Smooth muscle cell (in vitro differentiated cells): ENCODE measurements around the gene SLC6A3. TPM values are rescaled to one million over a fixed set of nuclear protein-coding genes. Genes with fewer than 3 reads are reported as not detected.

Experiments used
- DNase-seq: peaks from one replicate; lab custom pipeline; 2025; ENCODE audit not compliant: unreplicated experiment; lab: John Stamatoyannopoulos, UW
- H2AFZ ChIP-seq: fragments of 200-600 bp; sonication (generic); 2 replicates; pipeline ENCODE4 v1.6.0; 2016; ENCODE audit warnings: antibody characterized with exemption, low read depth, mild to moderate bottlenecking
- H3F3A ChIP-seq: fragments of 200-600 bp; sonication (generic); 2 replicates; pipeline ENCODE4 v1.6.0; 2017; ENCODE audit warnings: antibody characterized with exemption, low read depth
- H3K27ac ChIP-seq: fragments of 200-600 bp; sonication (generic); 2 replicates; pipeline ENCODE4 v1.5.1; 2016; ENCODE audit warnings: low read depth, mild to moderate bottlenecking
- H3K27me3 ChIP-seq: fragments of 200-600 bp; sonication (generic); 2 replicates; pipeline ENCODE4 v1.6.1; 2016; ENCODE audit warnings: low read depth, mild to moderate bottlenecking
- H3K36me3 ChIP-seq: fragments of 200-600 bp; sonication (generic); 2 replicates; pipeline ENCODE4 v1.5.1; 2016; ENCODE audit warnings: low read depth
- H3K4me1 ChIP-seq: fragments of 200-600 bp; sonication (generic); 2 replicates; pipeline ENCODE4 v1.5.1; 2016; ENCODE audit warnings: low read depth
- H3K4me2 ChIP-seq: fragments of 200-600 bp; sonication (generic); 2 replicates; pipeline ENCODE4 v1.6.0; 2016; ENCODE audit warnings: mild to moderate bottlenecking
- H3K4me3 ChIP-seq: fragments of 200-600 bp; sonication (generic); 2 replicates; pipeline ENCODE4 v1.5.1; 2016; ENCODE audit warnings: mild to moderate bottlenecking
- H3K79me2 ChIP-seq: fragments of 200-600 bp; sonication (generic); 2 replicates; pipeline ENCODE4 v1.6.0; 2016; ENCODE audit warnings: low read depth, mild to moderate bottlenecking
- H3K9ac ChIP-seq: fragments of 200-600 bp; sonication (generic); 2 replicates; pipeline ENCODE4 v1.6.0; 2016; ENCODE audit warnings: low read depth
- H3K9me3 ChIP-seq: fragments of 200-600 bp; sonication (generic); replicated peaks from 2 replicates; pipeline ENCODE4 v1.5.1; 2016; ENCODE audit warnings: low read depth
- H4K20me1 ChIP-seq: fragments of 200-600 bp; sonication (generic); 2 replicates; pipeline ENCODE4 v1.6.0; 2016; ENCODE audit warnings: low read depth
- WGBS: methylation state at CpG from one replicate; pipeline ENCODE4 v1.1.7; 2016; ENCODE audit warnings: low lambda C conversion rate; 5-methylcytosine and 5-hydroxymethylcytosine counted together
- polyA plus RNA-seq: library from polyadenylated mRNA; unstranded; fragments of >200 nt; fragmentation: Nextera tagmentation; extraction: Ambion mirVana; gene quantifications from 2 replicates; pipeline ENCODE4 v1.2.1, GENCODE V29; 2016
- total RNA-seq: library from RNA; depleted of rRNA; stranded (reverse); fragments of >200 nt; gene quantifications from 2 replicates; pipeline ENCODE4 v1.2.3, GENCODE V29; 2014
- TF ChIP-seq, protein P1 (sequence below): fragments of 200-600 bp; sonication (generic); IDR thresholded peaks from 2 replicates; pipeline ENCODE4 v1.5.1; 2017; ENCODE audit warnings: borderline replicate concordance, mild to moderate bottlenecking, antibody characterized with exemption; ENCODE audit not compliant: insufficient read depth, poor library complexity, severe bottlenecking

Gene SLC6A3
- total and polyA plus RNA-seq, 2 experiments from 2014 or later = not detected

DNA sequence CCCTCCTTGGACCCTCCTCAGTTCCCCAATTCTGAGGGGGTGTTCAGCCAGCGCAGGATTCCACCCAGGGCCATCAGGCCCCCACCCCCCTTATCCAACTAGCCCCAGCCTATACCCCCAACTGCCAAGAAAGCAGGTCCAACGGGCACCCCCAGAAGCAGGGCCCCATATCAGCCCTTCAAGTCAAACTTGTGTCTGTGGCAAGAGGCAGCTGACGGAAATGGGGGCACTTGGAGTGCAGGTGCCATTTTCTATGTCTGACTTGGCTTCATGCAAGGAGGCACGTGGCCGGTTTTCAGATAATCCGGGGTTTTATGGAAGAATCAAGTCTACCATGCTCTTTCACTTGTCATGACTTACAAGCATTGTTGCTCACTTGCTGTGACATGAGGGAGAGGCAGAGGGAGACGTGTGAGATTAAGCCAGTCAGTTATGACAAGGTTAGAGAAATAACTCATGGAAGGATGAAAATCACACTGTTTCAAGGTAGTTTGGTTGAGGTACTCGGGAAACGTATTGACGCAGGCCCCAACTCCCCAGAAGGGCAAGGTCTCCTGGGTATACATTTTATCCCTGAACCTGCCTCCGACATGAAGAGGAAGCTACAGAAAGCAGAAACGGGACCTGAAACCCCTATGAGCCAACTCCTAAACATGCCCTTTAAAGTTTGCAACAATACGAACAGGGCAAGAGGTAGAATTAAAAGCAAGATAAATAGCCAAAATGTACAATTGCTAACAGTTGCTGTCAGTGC is 73.8 kb downstream of the SLC6A3 start:
- Histone ChIP-seq H3K9ac (no peak overlapping the region), H4K20me1 (no peaks in the 10 kb centered on the region), H3K36me3 (no peaks in the 10 kb centered on the region), H3F3A (no peaks in the 10 kb centered on the region), H3K79me2 (no peaks in the 10 kb centered on the region), H3K4me3 (no peak overlapping the region), H3K9me3 (no peaks in the 10 kb centered on the region), H3K27ac (no peak overlapping the region), H2AFZ (no peak overlapping the region), H3K4me2 (no peak overlapping the region), H3K27me3 (peaks cover 48% of the 10 kb centered on the region), H3K4me1 (no peaks in the 10 kb centered on the region)
- TF ChIP-seq, protein P1, sequence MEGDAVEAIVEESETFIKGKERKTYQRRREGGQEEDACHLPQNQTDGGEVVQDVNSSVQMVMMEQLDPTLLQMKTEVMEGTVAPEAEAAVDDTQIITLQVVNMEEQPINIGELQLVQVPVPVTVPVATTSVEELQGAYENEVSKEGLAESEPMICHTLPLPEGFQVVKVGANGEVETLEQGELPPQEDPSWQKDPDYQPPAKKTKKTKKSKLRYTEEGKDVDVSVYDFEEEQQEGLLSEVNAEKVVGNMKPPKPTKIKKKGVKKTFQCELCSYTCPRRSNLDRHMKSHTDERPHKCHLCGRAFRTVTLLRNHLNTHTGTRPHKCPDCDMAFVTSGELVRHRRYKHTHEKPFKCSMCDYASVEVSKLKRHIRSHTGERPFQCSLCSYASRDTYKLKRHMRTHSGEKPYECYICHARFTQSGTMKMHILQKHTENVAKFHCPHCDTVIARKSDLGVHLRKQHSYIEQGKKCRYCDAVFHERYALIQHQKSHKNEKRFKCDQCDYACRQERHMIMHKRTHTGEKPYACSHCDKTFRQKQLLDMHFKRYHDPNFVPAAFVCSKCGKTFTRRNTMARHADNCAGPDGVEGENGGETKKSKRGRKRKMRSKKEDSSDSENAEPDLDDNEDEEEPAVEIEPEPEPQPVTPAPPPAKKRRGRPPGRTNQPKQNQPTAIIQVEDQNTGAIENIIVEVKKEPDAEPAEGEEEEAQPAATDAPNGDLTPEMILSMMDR = no peak
- no peak for DNase-seq
- 85% methylated on average over 13 of the region's 13 CpGs for WGBS

DNA sequence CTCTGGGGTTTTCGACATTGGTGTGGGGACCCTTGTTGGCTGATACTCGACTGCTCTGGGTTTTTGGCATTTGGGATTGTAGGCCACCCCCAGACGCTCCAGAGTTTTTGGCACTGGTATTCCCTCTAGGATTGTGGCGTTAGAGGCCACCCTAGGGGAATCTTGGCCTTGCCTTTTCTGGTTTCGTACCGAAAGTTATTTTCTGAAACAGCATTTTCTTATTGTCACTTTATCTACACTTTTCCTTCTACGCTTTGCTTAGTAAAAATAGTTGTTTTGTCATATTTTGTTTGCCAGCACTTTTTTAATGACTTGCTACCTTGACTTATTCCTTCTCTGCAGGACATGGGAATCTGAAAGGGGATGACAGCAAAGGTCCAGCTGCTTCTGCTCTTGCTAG is 75.2 kb downstream of the SLC6A3 start:
- no peaks in the 10 kb centered on the region for H3F3A ChIP-seq
- H3K4me3 ChIP-seq = no peak overlapping the region
- WGBS = 87% methylated on average over 7 of the region's 7 CpGs
- H4K20me1 ChIP-seq = no peaks in the 10 kb centered on the region
- no peaks in the 10 kb centered on the region for H3K4me1 ChIP-seq
- peaks cover 55% of the 10 kb centered on the region for H3K27me3 ChIP-seq
- DNase-seq = no peak
- H3K79me2 ChIP-seq = no peaks in the 10 kb centered on the region
- H2AFZ ChIP-seq = no peak overlapping the region
- TF ChIP-seq, protein P1 = no peak
- H3K27ac ChIP-seq = no peak overlapping the region
- H3K9ac ChIP-seq = no peak overlapping the region
- H3K9me3 ChIP-seq = no peaks in the 10 kb centered on the region
- H3K4me2 ChIP-seq = no peak overlapping the region
- H3K36me3 ChIP-seq = no peaks in the 10 kb centered on the region

DNA sequence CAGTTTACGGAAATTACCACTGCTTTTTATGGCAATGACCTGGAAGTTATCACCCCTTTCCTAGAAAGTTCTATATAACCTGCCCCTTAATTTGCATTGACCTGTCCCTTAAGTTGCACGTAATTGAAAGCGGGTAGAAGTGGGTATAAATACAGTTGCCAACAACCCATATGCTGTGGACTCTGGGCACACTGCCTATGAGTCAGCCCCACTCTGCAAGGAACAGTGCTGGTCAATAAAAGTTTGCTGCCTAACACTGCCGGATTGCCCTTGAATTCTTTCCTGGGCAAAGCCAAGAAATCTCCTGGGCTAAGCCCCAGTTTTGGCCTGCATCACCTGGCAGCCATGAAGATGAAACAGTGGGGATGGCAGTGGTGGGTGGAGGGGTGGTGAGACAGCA is 76.5 kb downstream of the SLC6A3 start:
- H3K27ac ChIP-seq = no peak overlapping the region
- H3K4me2 ChIP-seq = no peak overlapping the region
- H3K36me3 ChIP-seq = no peaks in the 10 kb centered on the region
- TF ChIP-seq, protein P1 = no peak
- no peak overlapping the region for H2AFZ ChIP-seq
- no peaks in the 10 kb centered on the region for H3K9me3 ChIP-seq
- no peak overlapping the region for H3K9ac ChIP-seq
- no peak overlapping the region for H3K4me3 ChIP-seq
- H4K20me1 ChIP-seq = no peaks in the 10 kb centered on the region
- H3K79me2 ChIP-seq = no peaks in the 10 kb centered on the region
- WGBS = 86% methylated on average over 4 of the region's 4 CpGs
- H3K4me1 ChIP-seq = no peaks in the 10 kb centered on the region
- no peak for DNase-seq
- peaks cover 62% of the 10 kb centered on the region for H3K27me3 ChIP-seq
- no peaks in the 10 kb centered on the region for H3F3A ChIP-seq

DNA sequence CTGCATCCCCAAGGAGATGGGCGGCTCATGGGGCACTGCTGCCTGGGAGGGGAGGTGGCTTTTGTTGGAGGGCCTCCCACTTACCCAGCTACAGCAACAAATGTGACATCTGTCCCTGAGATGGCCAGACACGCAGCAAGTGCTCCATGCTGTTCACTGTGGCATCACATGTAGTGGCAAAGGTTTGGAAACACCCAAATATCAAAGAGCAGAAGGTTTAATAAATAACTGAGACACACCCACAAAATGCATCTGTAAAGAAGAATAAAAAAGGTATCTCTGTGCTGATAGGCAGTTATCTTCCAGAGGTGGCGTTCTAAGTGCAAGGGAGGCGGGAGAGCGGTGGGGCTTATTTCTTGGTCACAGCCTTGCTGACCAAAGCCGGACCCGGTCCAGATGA is 77.0 kb downstream of the SLC6A3 start:
- Histone ChIP-seq H3K79me2 (no peaks in the 10 kb centered on the region), H3K4me1 (no peaks in the 10 kb centered on the region), H3F3A (no peaks in the 10 kb centered on the region), H3K27ac (no peak overlapping the region), H3K9me3 (no peaks in the 10 kb centered on the region), H3K27me3 (peaks cover 67% of the 10 kb centered on the region), H2AFZ (no peak overlapping the region), H3K36me3 (no peaks in the 10 kb centered on the region), H3K4me3 (no peak overlapping the region), H4K20me1 (no peaks in the 10 kb centered on the region), H3K9ac (no peak overlapping the region), H3K4me2 (no peak overlapping the region)
- TF ChIP-seq, protein P1 = no peak
- 90% methylated on average over 7 of the region's 7 CpGs for WGBS
- DNase-seq = no peak
